Panc1 (cell line): ENCODE measurements around the gene TAF13.

Experiments used
- CTCF ChIP-seq: fragments of 450-650 bp; IDR thresholded peaks from 2 replicates; pipeline ENCODE4 v1.5.1; 2017; ENCODE audit warnings: mild to moderate bottlenecking
- POLR2AphosphoS5 ChIP-seq: IDR thresholded peaks from 2 replicates; pipeline ENCODE4 v1.6.1; 2012; ENCODE audit warnings: mild to moderate bottlenecking, low read depth, low read length, moderate library complexity
- REST ChIP-seq, 2 experiments: IDR thresholded peaks; 2 replicates each; pipeline ENCODE4 v1.6.1; 2011 to 2012; ENCODE audit warnings: low read depth in 2 of 2, control low read depth in 1 of 2, low read length in 1 of 2, mild to moderate bottlenecking in 1 of 2, moderate library complexity in 1 of 2; ENCODE audit not compliant: insufficient read depth in 1 of 2

- TF ChIP-seq CTCF (no peak), POLR2AphosphoS5 (no peak), REST (IDR thresholded peaks at IDR 0.05; ENCODE audit: insufficient read depth in 1 of 2, low read depth in 2 of 2, low read length in 1 of 2) (no peak)
Measured at GRCh38 chr1:109091839-109092193, 16.0 kb upstream of the TAF13 start.
